ENCODE data around the gene FLNC.

FLNC gene

DNA sequence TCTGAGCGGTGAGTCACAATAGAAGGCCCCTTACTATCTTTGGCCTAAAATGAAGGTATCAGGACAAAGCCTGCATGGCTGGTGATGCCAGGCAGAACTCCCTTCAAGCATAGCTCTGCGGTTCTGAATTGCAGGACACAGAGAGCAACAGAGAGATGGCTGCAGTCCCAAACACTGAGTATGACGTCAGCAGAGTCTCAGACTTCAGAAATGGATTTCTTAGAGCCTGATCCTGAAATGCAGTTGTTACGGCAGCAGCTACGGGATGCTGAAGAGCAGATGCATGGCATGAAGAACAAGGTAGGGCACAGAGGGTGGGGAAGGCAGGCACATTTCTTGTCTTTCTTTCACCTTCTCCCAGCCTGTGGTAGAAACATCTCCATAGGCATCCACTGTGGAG, 25.0 kb upstream of the FLNC start:
- no peak for DNase-seq

DNA sequence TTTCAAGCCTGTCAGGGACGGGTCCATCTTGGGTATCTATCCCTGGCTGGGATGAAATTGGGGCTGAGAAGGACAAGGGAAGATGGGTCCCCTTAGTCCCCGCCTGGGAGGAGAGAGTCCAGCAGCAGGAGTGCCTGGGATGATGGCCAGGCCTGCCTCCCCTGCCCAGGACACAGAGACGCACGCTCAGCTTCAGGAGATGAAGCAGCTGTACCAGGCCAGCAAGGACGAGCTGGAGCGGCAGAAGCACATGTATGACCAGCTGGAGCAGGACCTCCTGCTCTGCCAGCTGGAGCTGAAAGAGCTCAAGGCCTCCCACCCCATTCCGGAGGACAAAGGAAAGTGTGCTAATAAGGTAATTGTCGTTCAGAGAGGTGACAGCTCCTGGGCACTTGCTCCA, 23.0 kb upstream of the FLNC start:
- DNase-seq = no peak

DNA sequence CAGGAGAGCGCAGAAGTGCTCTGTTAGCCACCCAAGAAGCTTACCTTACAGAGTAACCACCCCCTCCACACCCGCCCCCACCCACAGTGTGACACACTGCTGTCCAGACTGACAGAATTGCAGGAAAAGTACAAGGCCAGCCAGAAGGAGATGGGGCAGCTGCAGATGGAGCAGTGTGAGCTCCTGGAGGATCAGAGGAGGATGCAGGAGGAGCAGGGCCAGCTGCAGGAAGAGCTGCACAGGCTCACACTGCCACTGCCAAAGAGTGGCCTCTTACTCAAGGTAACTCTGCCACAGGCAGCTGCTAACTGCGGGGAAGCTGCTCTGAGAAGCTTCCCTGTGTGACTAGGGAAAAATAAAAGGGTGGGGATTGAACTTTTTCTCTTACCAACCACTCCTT, 20.8 kb upstream of the FLNC start:
- no peak for DNase-seq

DNA sequence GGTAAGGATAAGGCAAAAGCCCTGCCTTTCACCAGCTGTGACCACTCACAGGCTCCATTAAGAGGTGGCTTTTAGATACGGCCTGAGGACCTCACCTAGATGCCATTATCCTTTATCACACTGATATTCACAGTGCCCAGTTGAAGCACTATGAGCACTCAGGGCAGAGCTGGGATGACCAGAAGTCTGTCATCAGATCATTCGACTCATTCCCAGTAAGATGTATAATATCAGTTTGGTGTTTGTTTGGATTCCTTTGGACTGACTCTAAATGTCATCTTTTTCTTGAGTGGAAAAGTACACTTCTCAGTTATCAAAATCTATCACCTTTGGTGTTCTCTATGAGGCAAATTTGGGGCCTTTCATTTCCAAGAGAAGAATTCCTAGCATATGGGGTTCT, 19.7 kb upstream of the FLNC start:
- no peak for DNase-seq

GRCh38 chr7:128810997-128811396, 19.2 kb upstream of the FLNC start:
- no peak for DNase-seq

DNA sequence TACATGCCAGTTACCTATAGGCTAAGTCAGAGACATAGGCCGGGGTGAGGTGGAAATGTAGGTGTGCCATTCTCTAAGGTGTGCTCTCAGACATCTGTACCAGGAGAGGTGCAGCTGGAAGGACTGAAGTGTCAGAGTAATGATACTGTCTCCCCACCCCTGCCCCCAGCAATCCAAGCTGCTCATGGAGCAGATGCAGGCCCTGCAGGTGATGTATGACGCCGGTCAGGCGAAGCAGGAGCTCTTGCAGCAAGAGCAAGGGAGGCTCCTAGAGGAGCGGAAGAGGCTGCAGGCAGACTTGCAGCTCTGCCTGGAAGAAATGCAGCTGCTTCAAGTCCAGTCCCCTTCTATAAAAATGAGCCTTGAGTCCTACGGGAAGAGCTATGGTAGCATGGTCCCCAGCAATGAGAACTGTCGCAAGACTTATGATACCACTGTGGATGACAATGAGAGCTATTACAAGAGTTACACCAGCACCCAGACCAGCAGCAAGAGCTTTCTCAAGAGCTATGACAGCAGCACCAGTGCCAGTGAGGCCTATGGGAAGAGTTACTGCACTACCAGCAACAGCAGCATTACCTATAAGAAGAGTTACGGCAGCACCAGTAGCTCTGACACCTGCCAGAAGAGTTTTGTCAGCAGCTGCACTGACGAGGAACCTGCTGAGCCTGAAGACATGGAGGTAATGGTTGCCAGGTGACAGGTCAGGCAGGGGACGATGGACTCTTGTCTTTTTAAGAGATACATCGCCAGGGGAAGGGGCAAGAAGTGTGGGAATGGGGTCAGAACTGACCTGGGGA, 18.4 kb upstream of the FLNC start:
- DNase-seq = no peak

GRCh38 chr7:128812514-128813168, 17.6 kb upstream of the FLNC start:
- DNase-seq = no peak

DNA sequence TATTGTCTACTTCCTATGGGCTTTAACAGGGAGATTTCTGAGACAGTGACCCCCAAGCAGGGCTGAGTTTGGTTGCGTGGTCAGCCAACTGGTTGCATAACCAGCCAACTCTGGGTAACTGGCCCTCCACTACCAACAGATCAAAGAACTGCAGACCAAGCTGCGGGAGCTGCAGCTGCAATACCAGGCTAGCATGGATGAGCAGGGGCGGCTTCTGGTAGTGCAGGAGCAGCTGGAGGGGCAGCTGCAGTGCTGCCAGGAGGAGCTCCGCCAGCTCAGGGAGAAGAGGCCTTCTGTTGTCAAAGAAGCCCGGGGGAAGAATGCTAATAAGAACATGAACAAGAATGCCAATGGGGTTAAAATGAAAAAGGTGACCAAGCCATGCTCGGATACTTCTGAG, 15.7 kb upstream of the FLNC start:
- DNase-seq = no peak

DNA sequence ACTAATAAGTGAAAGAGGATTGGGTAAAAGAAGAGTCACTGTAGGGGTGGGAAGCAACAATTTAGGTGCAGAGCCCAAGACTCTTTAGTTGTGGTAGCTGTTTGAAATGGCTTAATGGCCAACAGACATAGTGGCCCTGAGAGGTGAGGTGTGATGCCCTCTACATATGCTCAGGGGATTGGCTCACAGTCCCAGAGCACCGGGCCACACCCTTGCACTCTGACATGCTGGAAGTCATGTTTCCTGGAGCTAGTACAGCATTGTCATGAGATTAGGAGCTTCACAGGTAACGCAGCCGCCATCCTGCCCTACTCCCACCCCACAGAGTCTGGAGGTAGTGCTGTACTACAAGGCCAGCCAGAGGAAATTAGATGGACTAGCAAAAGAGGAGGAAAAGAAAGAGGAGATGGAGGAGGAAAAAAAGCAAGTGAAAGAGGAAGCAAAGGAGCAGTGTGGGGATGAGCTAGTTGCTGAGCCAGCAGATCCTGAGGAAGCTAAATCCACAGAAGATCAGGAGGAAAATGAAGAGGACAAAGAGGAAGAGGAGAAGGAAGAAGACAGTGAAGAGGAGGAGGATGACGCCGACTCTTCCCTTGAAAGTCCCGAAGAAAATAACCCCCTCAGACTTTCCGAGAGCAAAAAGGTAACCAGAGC, 14.8 kb upstream of the FLNC start:
- no peak for DNase-seq

GRCh38 chr7:128818694-128819093, 11.5 kb upstream of the FLNC start:
- no peak for DNase-seq

DNA sequence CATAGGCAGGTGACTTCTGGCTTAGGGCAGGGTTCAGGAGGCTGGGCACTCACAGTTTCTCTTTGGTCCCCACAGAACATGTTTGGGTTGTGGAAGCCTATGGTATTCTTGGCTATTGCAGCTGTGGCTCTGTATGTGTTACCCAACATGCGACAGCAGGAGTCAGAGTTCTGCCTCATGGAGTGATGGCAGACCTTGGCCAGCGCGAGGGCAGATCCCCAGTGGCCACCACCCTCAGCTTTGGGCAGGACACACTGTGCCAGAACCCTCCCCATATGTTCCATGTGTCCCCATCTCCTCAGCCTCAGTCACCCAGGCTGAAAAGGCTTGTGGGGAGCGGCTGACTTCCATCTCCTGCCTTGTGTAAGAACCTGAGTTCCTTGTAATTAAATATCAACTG, 8.5 kb upstream of the FLNC start:
- no peak for DNase-seq

DNA sequence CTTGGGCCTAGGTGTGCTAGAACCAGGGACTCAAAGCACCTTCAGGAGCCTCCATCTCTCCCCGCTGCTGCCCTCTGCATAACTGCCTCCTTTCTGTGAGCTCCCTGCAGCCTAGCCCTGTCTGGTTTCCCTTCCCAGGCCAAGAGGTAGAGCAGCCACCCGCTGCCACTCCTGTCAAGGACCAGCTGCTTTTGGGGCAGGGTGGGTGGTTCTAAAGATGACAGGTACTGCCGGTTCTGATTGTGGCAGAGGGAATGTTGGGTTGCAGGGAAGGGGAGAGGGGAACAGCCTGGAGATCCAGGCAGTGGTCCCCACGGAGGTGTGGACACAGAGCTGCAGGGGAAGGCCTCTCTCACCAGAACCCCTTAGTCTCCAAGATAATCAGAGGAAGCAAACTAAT, 3.7 kb upstream of the FLNC start:
- DNase-seq = no peak

DNA sequence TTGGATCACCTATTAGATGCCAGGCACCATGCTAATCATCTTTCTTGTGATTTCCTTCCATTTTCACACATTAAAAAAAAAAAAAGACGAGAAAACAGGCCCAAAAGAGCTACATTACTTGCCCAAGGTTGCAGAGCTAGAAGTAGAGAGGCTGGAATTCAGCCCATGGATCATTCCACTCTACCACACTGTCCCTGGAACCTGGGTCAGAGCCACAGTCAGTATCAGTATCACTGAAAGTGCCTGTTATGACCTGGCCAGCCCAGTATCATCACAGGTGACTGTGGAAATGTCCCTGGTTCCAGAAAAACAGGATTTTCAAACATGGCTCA, 3.3 kb upstream of the FLNC start:
- no peak for DNase-seq

DNA sequence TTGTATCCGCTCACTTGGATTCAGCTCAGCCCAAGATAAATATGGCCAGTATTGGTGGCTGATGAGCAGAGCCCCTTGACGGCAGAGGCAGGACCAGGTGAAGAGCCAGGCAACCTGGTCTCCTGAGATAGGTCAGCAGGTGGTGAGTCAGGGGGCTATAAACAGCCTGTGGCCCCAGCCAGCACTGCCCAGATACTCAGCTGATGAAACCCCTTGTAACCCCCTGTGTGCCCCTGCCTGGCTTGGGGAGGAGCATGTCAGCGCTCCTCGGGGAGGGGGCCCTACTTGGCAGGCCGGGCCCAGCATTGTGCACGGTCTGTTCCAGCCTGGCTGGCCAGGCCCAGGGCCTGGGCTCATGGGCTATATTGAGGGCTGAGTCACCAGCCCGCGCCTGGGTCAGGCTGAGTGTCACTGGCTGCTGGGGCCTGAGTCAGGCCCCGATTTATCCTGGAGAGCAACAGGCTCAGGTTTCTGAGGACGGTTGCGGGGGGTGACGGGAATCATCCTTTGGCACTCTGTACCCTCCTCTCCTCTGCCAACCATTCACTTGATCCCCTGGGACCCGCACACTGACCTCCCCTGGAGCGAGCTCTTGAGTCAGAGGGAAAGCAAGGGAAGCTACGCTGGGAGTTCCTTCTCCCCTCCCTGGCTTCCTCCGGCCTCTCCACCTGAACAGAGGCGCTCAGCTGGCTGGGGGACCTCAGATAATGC, 2.8 kb upstream of the FLNC start:
- DNase-seq = peak in 1 of 2 experiments; percentile 57

- no peak for DNase-seq
Measured at GRCh38 chr7:128827971-128828711, 2.1 kb upstream of the FLNC start.

GRCh38 chr7:128829391-128830166, 627 bp upstream of the FLNC start:
- no peak for DNase-seq

DNA sequence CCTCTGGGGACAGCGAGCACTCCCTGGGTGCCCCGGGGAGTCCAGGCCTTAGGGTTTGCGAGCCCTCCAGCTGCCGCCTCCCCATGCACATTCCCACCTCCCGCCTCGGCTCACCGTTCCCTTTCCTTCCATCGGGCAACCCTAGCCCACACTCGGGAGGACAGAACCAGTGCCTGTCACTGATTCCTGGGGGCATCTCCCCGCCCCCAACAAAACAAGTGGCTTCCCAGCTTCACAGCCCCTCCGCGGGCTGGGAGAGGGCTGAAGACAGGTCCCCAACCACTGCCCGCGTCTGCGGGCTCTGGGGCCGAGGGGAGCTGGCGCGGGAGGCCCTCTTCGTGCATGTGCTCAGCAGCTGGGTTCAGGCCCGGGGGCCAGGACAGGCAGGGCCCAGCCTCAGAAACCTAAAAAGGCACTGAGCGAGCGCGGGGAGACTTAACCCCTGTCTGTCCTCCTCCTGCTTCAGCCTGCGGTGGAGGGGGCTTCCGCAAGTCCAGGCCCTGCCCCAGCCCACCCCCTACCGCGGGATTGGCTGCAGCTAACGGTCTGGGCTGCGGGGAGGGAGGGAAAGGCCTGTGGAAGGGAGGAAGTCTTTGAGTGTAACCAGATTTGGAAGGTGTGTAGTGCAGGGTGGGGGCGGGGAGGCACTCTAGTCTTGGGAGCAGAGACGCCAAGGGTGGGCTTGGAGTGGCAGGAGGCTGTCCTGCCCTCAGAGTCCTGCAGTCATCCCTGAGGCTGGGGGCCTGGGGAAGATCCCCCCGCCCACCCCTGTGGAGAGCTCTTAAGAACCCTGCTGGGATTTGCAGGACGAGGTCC, 1.2 kb downstream of the FLNC start:
- no peak for DNase-seq

GRCh38 chr7:128831994-128832879, 2.0 kb downstream of the FLNC start:
- DNase-seq = no peak

DNA sequence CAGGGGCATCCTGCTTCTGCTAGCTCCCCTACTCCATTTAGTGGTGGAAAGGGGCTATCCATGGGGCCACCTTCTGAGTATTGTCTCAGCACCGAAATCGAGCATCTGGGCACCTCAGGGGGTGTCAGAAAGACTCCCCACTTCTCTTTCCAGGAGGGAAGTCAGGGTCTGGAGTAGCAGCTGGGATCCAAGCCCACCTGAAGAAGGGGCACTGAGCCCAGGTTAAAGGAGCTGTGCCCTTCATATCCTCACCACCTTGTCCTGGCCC, 2.6 kb downstream of the FLNC start:
- DNase-seq = no peak

DNA sequence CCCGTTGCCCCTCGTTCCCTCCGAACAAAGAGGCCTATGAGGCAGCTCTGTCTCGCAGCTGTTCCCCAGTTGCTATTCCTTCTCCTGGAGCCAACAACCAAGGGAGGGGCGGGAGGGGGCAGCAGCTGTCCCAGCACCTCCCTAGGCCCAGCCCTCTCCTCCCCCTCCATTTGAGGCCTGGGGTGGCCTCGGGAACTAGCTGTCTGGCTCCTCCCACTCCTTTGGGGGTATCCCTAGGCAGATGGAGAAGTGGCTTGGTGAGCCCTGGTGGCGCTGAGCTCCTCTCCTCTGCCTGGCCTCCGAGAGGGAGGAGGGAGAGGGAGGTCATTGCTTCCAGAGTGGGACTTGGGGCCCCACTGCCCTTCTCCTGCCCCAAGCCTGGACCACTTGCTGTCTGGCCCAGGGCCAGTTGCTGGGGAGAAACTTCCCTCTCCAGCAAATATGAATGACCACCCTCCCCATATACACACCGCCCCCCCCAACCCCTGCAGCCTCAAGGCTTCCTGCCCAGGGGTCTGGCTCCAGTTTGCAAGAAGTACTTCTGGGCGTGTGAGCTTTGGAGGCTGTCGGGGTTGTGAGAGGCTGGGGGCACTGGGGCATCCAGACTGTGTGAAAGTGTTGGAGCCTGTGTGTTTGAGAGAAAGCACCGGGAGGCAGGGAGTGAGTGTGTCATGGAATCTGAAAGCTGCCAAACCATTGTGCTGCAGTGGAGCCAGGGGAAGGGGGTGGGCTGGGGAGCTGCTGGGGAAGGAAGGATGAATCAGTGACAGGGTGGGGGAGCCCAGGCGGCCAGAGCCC, 3.1 kb downstream of the FLNC start:
- no peak for DNase-seq

All from NCI-H1930 (cell line).